ENCODE data around the gene UGT1A3.

Gene UGT1A3

DNA sequence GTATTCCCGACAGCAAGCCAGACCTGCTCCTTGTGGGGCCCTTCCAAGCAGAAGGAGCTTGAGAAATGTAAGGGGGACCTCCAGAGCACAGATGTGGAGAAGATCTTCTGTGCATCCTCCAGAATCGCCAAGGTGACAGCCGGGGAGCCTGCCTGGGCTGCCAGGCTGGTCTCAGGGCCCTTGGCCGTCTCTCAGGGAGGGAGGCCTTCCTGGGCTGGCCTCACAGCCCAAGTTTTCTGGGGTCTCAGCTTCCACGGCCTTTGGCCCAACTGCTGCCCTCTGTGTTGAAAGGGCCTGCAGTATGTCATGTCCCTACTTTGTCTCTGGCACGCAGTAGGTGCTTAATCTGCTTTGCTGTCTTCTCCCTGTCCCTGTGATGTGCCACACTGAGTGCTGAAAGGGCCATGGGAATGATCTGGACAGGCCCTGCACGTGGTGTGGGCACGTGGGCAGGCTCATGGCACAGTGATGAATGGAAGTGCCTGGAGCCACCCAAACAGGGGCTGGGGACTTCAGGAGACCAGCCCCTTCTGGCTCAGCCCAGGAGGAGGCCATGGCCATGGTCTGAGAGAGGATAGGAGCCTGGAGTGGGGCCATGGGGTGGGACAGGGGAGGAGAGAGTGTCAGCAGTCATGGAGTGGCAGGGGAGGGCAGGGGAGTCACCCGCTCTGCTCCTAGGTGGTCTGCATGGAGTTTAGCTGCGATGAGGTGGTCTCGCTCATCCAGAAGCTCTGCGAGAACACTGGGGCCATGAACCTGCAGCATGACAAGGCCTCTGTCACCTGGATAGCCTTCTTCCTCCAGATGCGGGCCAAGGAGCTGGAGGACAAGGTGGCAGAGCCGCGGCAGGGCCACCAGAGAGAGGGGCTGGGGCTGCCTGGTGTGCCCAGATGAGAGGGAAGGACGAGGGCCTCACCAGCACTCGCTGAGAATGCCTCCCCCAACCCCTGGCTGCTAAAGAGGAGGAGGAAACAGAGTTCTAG lies 90.1 kb downstream of the UGT1A3 start:
- no peak for DNase-seq

DNA sequence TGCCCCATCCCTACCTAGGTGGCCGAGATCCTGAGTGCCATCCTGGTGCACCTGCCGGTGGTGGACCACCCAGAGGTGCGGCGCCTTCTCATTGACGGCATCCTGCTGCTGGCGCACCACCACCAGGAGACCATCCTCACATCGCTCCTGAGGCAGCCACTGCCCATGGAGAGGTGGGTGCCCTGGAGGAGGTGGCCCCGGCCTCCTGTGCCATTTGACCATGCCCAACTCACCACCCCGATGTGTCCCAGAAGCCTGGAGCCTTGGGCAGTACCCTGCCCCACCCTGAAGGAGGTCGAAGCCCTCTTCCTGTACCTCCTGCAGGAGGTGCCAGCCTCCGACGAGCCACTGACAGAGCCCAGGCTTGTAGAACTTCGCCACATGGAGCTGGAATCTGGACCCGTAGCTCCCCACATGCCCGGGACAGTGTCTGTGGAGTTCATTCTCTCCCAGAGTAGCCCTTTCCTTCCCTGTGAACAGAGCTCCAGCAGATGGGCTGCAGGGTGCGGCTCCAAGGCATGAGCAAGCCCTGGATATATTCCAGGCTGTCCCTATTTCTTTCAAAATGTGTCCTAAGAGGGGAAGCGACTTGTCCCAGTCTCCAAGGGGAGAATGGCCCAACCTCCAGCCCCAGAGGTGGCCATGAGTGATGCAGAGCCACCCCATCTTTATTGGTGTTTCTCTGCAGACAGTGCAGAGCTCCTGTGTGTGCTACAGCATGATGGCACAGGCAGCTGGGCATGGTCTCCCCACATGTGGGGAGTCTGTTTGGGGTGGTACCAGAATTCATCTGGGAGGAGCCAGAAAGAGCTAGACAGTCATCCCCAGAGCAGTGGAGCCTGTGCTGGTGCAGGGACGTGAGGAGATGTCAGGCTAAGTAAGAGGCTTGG lies 91.3 kb downstream of the UGT1A3 start:
- no peak for DNase-seq

DNA sequence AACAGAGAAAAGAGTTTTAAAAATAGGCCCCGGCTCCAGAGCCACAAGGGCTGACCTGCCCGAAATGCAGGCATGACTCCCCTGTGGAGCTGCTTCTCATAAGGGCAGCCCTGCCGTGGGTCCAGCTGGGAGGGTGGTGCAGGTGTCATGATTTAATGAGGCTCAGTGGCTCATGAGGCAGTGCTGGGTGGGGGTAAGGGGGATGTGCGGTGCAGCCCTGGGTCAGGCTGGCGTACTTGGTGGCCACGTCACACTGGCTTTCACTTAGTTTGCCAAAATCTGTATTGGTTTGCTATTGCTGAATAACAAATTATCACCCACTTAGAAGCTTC lies 91.9 kb downstream of the UGT1A3 start:
- no peak for DNase-seq

DNA sequence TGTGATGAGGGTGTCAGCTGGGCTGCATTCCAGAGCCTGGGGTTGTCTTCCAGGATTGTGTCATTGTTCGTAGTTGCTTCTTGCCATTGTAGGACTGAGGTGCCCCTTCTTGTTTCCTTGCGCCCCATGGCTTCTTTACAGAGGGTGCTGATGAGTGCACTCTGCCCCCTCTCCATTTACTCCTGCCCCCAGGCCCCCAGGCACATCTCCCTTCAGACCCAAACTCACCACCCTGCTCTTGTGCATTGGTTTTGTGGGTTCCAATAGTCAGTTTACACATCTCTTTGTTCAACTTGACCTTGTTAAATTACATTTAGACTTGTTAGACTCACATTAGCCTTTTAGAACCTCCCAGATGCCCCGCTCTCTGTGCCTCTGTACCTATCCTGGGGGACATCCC lies 92.4 kb downstream of the UGT1A3 start:
- no peak for DNase-seq

DNA sequence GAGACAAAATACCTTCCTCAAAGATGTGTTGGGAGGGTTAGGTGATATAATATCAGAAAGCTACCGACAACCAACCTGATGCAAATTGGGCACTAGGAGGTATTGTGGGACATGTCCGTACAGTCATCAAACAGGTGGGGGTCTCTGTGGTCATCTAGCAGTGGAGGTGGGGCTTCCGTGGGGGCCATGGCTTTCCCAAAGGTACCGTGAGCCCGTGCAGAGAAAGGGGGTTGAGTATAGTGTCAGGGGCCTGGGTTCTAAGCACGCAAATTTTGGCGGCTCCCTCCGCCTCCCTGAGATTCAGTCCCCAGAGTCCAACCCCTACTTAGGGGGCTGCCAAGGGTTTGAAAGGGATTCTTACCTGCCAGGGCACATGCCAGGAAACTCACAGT lies 92.9 kb downstream of the UGT1A3 start:
- no peak for DNase-seq

DNA sequence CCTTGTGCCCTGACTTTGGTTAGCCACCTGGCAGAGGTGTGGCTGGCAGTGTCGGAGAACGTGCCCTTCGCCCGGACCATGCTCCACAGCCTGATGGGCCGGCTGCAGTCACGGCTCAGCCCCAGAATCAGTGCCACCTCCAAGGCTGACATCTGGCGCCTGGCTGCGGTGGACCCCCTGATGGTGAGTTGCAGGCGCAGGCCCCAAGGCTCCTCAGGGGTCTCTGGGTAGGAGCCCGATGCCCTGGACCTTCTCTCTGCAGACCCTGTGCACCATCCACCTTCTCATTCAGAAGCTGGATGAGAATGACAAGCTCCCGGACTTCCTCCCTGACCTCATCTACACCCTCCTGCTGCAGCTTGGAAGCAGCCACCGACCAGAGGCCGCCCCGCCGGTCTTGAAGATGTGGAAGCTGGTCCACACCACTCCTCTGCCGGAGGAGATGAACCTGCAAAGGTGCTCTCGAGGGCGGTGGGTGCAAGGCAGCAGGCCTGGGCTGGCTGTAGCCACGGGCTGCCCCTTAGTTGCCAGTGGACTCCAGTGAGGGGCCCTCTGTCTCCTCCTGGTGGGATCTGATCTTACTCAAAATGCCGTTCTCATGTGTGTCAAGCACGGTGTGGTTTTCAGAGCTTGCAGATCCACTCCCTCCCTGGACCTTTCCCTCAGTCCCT lies 93.4 kb downstream of the UGT1A3 start:
- DNase-seq = no peak

Measured in NCI-H1092 (cell line).